ENCODE data around the gene KIF26A.

The KIF26A gene

DNA sequence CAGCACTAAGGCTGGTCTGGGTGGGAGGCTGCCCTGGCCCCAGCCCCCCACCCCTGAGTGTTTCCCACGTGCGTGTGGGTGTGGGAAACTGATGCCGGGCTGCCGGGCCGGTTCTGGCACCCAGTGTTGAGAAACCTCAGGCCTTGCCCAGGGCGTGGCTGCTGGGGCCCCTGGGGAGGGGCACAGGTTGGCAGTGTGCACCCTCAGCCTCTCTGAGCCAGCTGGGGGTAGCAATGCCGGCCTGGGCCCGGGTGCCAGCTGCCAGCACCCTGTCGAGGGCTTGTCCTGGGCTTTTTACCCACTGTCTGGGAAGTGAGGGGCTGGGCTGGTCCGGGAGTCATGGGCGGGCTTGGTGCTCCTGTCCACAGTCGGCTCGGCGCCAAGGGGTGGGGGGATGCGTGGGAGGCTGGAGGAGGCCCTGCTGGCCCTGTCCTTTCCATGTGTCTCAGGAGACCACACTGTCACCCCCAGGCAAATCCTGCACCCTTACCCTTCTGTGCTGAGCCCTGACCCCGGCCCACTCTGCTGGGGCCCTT lies 37.2 kb upstream of the KIF26A start:
- no peak for DNase-seq (ENCODE audit: low spot score)

DNA sequence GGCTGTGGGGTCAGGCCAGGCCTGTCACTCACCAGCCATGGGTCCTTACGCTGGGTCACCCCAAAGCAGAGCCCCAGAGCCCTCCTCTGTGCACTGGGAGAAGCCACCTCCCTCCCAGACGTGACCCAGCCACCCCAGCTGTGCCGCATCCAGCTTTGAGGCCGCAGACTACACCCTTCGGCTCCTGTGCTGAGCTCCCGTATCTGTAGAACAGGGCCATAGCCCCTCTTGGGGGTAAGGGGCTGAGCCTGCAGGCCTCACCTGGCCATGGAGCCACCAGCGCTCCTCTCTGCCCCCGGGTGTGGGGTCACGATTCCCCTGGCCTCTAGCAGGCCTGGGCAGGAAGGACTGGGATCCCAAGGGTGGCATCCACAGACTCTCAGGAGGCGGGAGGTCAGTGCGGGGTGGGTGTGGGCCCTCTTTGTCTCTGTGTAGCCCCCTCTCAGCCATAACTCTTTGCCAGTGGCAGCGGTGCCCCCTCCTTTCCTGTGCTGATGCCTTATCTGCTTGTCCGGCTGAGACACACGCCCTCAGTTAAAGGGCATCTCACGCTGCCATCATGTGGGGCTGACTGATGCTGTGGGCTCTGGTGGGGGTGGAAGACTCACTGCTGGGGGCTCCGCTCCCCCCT lies 36.6 kb upstream of the KIF26A start:
- no peak for DNase-seq (ENCODE audit: low spot score)

DNA sequence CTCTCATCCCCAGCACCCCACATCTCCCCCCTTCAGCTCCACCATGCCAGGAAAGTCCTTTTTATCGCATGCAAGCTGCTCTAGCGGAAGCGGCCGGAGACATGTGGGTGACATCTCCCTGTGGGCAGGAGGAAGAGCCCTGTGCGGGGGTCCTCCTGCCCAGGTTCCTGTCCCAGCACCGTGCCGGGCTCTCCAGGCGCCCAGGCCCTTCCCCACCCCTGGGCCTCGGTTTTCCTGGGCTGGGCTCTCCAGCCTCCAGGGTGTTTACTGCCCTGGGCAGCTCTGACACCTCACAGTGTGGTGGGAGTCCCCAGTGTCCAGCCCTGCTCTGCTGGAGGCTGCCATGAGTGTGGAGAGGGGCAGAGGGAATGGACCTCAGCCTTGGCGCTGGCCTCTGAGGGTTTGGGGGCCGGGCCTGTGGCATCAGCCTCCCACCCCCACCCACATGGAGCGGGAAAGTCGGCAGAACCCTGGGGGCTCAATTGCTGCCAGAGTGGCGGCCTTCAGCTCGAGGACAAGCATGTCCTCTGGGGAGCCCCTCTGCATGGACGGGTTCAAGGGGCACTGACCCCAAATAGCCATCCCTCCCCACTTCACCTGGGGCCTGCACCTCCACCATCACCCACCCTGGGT lies 36.0 kb upstream of the KIF26A start:
- no peak for DNase-seq (ENCODE audit: low spot score)

DNA sequence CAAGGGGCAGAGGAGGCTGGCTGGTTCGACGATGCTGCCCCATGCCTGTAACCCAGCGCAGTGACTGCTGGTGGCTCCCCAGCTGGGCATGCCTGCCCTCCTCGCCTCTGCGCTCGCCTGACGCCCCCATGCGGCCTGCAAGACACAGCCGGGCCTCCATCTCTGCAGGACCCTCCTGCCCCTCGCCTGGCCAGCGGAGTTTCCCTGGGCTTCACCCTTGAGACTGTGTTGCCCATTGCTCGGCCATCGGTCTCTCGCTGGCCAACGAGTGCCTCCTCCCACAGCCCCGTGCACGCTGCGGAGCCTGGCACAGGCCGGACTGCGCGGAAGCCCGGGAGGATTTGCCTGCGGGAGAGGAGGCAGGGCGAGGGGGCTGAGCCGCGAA lies 35.3 kb upstream of the KIF26A start:
- DNase-seq (ENCODE audit: low spot score), result no peak

DNA sequence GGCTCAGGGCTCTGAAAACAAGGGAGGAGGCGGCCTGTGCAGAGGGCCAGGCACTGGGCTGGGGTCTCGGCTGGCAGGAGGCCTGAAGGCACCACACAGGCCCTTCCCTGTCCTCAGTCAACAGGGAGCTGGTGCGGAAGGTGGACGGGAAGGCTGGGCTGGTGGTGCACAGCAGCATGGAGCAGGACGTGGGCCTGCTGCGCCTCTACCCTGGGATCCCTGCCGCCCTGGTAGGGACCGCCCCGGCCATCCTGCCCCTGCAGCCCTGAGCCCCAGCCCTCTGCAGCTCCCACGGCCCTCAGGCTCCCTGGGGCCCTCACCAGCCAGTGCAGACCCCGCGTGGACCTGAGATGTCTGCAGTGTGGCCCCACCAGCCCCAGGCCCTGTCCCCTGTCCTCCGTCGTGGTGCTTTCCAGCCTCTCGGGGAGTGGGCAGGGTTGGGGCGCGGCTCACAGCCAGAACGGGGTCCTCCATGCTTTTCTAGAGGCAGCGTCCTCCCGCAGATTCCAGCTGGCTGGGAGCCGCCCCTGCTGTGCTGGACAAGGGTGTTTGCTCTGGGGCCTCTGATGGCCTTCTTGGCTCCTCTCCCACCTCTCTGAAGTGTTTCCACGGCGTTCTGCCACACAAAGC lies 34.8 kb upstream of the KIF26A start:
- DNase-seq (ENCODE audit: low spot score), result no peak

DNA sequence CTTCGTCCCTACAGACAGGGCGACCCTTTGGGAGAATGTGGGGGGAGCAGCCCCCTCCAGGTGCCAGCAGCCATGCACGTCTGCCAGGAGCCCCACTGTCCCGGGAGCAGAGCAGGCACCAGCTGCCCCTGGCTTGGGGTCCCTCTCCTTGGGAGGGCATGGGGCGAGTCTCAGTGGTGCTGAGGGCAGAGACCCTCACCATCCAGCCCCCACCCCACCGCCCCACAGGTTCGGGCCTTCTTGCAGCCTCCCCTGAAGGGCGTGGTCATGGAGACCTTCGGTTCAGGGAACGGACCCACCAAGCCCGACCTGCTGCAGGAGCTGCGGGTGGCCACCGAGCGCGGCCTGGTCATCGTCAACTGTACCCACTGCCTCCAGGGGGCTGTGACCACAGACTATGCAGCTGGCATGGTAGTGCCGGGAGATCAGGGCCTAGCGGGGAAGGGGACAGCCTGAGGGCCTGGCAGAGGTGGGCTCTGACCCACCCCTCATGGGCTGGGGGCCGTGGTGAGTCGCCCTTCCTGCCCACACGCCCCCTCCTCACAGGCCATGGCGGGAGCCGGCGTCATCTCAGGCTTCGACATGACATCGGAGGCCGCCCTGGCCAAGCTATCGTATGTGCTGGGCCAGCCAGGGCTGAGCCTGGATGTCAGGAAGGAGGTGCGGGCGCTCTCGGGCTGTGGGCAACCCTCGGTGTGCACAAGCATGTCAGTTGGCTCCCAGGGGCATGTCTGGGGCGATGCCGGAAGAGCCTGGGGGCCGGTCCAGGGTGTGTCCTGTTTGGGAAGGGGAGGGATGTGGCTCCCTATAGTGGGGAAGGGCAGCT lies 34.1 kb upstream of the KIF26A start:
- DNase-seq (ENCODE audit: low spot score), result no peak

DNA sequence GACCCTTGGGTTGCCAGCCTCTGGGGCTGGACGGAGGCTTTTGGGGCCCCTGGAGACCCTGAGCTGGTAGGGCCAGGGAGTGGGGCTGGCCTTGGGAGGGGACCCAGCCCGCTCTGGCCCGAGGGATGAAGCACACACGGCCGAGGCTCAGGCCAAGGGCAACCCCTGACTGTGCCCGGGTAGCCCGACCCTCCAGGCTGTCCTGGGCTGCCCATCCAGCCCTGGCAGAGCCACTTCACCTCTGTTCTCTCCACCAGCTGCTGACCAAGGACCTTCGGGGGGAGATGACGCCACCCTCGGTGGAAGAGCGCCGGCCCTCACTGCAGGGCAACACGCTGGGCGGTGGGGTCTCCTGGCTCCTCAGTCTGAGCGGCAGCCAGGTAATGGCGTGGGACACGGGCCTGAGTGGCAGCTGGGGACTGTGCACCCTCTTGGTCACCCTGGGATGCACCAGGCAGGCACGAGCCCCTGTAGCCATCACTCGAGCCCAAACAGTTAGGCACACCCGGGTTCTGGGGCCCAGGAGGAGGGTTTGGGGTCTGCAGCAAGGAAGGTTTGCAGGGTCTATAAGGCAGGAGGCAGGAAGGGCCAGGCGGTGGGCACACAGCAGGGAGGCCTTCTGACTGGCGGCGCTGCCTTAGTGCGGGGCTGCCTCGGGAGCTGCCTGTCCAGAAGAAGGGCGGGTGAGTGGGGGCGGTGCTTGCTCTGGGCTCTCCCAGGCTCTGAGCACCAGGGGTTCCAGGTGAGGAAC lies 33.1 kb upstream of the KIF26A start:
- DNase-seq (ENCODE audit: low spot score), result no peak

DNA sequence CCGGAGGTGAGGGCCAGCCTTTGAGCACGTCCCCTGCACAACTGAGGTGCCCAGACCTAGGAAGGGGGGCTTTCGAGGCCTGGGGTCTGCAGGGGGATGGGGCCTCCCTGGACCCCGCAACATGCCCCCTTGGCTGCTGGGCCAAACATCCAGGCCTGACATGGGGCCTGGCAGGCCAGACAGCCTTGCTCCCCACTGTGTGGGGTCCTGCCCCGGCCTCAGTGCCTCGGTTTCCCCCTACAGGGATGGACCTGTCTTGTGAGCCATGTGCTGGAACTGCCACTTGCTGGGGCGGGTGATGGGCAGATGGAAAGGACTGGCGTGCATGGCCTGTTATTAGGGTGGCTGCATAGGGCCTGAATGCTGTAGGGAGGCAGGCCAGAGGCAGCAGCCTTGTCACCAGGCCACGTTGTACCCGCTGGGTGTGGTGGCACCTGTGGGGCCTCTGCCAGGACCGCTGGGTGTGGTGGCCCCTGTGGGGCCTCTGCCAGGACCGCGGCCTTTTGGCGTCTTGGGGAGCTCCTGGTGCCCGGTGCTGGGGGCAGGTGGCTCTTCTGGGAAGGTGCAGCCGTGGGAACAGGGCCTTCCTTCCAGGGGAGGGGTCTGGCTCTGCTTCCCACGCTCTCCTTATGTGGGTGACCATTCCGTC lies 32.4 kb upstream of the KIF26A start:
- no peak for DNase-seq (ENCODE audit: low spot score)

DNA sequence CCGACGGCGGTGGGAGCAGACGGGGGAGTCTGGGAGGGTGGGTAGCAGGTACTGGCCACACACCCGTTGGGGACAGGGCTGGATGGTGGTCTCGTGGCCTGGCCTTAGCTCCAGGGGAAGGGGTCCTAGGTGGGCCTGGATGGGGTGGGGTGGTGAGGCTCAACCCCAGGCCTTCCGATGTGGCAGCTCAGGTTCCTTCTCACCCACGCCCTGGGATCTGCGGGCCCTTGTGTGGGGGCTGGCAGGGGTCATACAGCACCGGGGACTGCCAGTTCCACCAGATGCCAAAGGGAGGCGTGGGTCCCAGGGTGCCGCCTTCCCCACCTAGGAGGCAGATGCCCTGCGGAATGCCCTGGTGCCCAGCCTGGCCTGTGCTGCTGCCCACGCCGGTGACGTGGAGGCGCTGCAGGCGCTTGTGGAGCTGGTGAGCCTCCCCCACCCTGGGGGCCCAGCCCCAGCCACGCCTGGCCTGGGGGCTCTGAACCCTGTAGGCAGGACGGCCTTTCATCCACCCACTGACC lies 31.9 kb upstream of the KIF26A start:
- no peak for DNase-seq (ENCODE audit: low spot score)

DNA sequence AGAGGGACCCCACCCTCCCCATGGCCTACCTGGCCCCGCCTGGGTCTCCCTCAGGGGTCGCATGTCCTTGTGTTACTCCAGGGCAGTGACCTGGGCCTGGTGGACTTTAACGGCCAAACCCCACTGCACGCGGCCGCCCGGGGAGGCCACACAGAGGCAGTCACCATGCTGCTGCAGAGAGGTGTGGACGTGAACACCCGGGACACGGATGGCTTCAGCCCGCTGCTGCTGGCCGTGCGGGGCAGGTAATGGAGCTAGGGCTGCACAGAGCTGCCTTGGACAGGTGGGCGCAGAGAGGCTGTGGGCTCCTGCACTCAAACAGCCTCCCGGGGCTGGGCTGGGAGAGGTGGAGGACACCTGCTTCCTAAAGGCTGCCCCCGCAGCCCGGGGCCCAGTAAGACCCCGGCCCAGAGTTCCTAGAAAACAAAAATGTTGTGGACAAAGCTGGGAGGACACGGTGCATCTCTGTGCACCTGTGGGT lies 31.2 kb upstream of the KIF26A start:
- DNase-seq (ENCODE audit: low spot score), result no peak

DNA sequence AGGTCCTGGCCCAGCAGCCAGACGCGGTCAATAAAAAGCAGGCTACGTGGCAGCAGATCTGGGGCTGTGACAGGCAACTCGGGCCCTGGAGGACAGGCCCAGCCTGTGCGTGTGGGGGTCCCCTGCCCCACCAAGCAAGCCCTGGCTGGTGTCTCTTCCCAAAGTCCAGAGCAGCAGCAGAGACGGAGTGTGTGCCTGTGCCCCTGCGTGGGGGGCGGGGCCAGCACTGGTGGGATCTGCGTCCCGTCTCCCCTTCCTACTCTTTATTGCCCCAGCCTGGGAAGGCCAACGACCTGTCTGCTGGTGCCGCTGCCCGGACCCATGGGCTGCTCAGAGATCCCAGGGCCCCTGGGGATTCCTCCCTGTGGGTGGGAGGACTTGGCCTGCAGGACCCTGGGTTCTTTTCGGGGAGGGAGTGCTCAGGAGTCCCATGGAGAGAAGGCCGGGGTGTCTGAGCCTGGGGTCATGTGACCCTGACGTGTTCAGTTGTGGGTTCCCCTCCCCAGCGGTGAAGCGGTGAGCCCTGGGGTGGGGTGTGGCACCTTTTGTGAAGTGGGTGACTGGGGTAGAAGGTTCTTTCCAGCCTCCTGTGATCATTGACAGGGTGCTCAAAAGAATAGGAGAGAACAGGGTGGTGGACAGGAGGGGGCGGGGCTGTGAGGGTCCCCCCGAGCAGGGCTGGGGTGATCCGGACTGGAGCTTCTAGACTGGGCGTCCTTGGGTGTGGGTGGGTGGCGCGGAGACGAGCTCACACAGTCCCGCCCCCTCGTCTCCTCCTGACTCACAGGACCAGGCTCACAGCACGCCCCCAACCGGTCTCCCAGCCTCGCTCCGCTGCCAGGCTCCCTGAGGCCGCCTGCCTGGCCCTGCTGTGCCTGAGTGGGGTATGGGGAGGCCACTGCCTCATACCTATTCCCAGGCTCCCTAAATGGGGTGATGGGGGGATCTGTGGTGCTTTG lies 30.5 kb upstream of the KIF26A start:
- no peak for DNase-seq (ENCODE audit: low spot score)

DNA sequence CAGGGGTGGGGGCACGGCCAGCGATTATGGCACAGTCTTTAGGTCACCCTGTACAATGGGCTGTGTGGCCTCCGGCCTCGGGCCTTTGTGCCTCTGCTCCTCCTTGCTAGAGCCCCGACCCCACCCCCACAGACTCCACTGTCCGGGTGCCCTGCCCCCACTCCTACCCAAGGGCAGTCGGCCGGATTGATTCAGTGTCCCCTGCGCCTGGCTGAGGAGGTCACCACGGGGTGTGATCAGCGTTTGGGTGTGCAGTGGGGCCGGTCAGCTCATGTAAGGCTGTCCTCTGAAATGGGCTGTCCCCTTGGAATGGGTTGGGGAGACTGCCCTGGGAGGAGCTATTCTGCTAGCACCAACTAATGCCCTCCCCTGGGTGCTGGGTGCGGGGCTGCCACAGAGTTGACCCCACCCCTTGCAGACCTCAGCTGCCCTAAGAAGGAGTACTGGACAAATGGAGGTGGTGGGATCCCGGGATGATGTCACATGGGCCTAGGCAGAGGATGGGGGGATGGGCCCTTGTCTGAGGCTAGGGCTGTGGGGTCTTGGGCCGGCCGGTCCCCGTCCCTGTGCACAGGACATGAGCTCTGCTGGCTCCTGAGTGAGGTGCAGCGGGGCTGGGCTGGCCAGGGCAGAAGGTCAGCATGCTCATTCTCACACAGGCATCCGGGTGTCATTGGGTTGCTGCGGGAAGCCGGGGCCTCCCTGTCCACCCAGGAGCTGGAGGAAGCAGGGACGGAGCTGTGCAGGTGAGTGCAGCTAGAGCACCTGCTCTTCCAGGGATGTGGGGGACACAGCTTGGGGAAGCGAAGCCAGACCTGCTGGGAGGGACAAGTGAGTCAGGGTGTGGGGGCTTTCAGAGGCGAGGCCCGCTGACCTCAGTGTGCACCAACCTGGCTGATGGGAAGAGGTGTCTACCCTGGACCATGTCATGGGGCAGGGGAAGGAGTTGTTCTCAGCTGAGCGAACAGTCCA lies 29.5 kb upstream of the KIF26A start:
- DNase-seq (ENCODE audit: low spot score), result no peak

DNA sequence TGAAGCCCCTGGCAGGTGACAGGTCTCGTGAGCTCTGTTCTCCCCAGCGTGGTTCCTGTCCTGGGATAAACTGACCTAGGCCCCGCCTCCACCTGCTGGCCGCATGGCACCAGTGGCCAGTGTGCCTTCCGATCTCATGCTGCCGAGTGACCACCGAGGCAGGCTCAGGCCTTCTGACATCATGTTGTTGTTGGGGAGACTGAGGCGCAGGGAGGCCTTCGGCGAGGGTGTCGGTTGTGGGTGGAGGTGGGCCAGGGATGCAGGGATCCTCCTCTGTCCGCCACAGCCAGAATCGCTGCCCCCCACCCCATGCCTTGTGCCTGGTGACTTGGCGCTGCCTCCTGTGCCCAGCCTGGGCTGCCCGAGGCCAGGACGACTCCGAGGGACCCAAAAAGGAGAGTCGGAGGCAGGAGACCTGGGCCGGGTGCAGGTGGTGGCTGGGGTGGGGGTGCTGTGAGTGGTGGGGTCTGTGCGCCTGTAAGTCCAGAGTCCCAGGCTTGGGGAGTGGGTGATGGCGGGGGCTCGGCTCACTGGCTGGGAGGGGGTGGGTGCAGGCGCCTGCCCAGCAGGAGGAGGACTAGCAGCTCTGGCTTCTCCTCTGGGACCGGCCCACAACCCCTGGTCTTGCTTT lies 28.5 kb upstream of the KIF26A start:
- DNase-seq (ENCODE audit: low spot score), result no peak

DNA sequence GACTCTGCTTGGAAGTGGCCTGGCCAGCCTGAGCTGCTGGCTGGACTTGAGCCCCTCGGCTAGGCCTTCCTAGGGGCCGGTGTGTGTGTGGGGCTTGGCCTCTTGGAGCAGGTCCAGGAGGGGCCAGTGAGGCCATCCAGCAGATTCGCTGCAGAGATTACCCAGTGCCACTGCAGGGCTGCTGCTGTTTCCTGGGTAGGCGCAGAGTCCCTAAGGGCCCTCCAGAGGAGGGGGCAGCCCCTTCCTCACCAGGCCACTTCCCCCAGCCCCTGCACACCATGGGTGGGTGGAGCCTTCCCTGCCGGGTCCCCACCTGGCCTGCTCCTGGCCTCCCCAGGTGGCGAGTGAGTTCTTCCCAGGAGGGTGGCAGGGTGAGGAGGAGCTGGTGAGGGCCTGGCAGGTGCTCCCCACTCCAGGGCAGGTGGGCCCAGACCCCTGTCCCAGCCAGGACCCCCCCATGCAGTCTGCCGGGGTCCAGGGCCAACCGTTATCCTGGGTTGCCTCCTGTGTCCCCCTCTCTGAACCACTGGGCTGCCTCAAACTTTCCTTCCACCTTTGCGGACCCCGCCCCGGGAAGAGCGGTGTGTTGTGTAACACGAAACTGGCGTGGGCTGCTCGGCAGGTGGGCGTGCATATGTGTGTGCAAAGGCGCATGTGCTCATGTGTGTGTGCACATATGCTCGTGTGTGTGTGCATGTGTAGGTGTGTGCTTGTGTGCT lies 27.7 kb upstream of the KIF26A start:
- DNase-seq (ENCODE audit: low spot score), result no peak

DNA sequence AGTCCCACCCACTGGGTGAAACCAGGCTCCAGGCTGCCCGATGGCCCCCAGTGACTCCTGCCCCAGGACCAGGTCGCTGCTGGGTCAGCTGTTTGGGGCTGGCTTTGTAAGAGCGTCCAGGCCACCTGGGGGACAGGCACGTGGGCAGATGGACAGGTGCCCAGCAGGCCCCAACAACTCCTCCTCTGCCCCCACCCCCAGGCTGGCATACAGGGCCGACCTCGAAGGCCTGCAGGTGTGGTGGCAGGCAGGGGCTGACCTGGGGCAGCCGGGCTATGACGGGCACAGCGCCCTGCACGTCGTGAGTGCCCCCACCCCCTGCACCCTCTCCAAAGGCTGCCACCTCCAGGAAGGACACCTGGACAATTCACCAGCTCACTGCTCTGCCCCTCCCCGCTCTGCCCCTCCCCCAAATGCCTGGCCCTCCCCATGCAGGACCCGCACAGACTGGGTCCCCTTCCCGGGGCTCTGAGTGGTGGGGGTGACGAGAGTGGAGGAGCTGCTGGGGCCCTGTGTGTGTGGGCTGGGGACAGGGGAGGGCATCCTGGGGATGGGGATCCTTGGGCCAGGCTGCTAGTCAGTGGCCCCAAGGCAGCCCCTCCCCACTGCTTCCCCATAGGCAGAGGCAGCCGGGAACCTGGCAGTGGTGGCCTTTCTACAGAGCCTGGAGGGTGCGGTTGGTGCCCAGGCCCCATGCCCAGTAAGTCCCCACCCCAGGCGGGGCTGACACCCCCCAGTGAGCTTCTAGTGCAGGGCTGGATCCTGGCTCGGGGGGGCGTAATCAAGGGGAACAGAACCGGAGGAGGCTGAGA lies 26.9 kb upstream of the KIF26A start:
- DNase-seq (ENCODE audit: low spot score), result no peak

DNA sequence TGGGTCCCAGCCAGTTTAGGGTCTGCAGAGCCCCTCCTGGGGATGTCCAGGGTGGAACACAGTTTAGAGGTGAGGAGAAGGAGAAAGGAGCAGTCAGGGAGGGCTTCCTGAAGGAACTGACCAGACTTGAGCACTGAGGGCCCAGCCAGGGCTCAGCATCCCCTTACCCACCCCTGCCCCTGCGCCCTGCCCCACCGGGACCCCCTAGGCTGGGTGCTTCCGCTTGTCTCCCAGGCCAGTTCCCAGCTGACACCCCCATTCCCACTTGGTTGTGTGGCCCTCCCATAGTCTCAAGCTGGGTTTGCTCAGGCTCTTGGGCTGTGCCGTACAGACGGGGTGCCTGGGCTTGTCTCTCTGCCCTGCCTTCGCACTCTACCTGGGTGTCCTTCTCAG lies 26.3 kb upstream of the KIF26A start:
- DNase-seq (ENCODE audit: low spot score), result no peak

Measured in kidney tubule cell (primary cell).